Fibroblast of upper back skin (primary cell): ENCODE results near the gene PTPN20.

Source experiments
- DNase-seq: peaks from one replicate; pipeline ENCODE4 v3.0.0-alpha.2; 2013

Gene PTPN20

DNA sequence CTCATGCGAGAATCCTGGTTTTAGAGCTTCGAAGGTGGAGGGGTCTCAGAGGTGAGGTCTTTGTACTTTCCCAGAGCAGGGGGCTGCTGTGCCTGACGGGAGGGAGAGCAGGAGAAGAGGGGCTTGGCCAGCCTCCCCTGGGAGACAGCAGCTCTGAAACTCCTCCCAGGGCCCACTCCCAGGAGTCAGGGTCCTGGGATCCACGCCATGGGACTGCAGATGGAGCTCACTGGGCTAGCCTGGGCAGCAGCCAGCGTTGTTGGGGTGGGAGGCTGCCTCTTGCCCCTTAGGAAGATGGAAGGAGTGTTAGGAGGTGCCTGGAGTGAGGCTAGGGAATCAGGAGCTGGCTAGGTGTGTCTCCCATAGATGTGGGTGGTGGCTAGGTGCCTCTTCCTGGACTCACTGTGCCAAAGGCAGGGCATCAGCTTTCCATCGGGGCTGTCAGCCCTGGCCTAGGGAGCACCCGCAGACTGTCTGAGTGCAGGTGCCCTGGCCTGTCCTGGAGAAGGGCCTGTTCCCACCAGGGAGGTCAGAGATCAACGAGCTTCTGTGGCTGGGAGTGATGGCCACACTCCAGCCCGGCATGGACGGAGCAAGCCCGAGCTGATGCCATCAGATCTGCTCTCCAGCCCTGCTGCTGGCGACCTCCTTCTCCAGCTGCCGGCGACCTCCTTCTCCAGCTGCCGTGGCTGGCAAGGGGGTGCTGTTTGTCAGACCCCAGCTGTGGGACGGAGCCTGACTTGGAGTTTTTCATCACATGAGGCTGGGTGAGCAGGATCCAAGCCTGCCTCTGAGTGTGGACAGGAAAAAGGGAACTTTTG, 111.3 kb downstream of the PTPN20 start:
- DNase-seq, result no peak

DNA sequence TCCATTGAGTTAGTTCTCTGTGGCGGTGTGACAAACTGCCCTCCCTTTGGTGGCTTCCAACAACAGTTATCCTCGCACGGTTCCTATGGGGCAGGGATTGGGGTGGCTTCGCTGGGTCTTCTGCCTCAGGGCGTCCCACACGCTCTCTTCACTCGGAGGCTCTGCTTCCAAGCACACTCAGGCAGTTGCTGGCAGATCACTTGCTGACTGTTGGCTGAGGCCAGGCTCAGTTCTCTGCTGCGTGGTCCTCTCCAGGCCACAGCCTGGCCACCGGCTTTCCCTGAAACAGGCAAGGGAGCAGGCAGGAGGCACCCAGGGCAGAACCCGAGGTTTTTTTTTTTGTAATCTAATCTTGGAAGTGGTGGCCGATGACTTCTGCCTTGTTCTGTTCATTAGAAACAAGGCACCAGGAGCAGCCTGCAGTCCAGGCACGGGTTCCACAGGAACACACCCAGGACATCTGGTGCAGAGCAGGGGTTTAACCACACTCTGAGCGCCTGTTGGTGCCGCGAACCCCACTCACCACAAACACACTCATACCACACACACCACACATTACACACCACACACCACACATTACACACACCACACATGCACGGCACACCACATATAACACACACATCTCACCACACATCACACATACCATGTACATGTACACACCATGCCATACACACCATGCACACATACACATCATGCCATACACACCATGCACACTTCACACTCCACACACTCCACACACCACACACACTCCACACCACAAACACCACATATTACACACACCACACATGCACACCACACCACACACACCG, 112.2 kb downstream of the PTPN20 start:
- no peak for DNase-seq

DNA sequence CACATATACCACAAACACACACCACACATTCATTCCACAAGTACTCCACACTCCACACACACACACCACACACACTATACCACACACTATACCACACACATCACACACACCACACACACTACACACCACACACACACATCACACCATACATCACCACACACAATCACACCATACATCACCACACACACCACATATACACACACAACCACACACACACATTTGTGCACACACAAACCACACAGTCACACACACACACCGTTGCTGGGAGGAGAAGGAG, 112.8 kb downstream of the PTPN20 start:
- DNase-seq, result no peak

DNA sequence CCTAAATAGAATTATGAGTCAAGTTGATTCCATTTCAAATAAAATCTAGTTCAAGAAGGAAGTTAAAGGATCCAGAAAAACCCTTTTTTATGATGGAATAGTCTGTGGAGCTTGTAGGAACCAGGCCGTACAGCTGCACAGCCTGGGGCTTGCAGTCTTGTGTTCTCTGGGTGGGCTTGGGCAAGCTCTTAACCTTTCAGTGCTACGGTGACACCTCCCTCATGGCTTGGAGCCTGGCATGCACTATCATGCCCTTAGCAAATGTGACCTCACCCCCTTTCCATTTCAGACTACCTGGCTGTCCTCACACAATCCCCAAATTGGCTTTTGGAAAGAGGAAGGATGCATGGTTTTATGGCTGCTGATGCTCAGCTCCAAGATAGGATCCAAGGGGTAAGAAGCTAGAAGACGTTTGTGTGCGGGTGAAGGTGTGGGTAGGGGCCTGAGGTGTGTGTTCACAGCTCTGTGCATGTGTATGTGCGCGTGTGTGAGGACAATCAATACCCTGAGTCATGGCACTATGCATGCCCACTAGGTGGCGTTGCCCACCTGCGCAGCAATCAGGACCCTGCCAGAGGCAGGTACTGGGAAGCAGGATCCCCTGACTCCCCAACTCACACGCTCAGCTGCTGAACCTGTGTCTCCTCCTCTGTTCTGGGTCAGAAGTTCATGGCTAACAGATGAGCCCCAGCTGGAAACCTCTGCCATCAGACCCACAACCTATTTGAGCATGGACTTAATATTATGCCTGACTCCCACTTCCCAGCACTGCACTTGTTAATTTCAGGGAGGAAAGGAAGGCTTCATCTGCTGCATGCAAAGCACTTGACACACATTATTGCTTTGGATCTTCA, 113.4 kb downstream of the PTPN20 start:
- DNase-seq, result peak; percentile 27

DNA sequence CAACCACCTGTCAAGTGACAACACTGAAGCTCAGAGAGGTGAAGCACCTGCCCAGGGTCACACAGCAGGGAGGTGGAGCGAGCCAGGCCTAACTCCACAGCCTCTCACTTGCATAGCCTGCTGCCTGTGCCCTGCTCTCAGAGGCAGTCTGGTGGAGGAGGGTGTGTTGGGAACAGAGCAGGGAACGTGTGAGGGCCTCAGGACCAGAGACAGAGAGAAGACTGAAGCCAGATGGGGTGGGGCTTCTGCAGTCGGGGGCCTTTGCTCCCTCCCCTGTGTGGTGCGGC, 114.0 kb downstream of the PTPN20 start:
- DNase-seq, result no peak

DNA sequence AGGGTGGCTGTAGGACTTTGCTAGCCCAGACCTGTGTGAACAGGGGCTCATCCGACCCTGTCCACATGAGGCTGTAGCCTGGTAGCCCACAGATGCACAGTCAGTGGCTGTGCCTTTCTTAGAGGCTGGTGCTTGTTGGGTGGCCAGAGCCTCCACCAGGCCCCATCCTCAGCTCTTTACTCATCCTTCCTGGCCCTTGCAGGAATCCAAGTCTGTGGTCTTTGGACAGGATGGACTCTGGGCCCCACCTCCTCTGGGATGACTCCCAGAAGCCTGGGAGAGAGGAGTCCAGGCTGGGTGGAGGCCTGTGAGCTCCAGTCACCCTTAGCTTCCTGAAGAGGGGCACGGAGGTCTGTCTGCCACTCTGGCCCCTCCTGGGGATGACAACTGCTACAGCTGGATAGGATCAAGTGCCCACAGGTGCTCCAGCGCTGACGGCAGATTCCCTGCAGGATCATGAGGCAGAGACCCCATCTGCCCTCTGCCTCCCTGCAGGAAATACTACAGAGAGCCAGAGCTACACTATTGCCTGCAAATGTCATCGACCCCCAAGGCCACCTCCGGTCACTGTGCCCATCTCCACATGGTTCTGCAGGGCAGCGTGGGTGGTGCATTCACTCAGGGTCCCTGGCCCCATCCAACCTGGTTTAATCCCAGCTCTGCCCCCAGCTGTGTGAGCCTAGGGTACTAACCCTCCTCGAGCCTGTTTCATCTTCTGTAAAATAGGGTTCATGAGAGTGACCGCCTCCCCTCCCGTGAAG, 114.5 kb downstream of the PTPN20 start:
- DNase-seq, result peak; percentile 78

DNA sequence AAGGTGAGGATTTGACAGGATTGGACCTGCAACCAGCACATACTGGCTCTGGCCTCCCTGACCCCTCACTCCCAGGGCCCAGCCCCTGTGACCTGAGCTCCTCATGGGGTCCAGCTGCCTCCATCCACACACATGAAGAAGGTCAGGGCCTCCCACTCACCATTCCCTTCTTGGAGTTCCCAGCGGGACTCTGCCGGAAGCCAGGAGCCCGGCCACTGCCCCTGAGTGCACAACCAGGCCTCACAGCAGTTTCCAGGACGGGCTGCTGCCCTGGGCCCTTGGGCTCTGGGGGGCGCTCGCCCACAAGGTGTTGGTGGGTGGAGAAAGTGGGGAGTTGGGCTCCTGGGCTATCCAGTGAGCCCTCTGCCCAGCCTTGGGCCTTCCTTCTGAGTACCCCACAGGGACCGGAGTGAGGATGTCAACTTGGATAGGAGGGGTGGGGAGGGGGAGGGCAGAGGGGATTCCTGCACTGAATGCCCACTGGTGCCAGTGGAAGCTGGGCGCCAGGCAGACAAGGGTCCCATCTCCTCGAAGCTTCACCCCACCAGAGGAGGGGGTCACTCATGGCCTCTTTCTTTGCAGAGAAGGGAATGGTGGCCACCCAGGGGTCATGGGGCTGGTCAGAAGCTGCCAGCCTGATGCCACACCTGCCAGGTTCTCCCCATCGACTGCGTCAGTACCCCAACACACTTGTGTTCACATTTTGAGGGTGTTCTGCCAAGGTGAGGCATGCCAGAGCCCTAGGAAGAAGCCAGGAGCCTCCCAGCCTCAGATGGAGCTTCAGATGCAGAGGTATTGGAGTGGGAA, 115.3 kb downstream of the PTPN20 start:
- DNase-seq, result no peak

DNA sequence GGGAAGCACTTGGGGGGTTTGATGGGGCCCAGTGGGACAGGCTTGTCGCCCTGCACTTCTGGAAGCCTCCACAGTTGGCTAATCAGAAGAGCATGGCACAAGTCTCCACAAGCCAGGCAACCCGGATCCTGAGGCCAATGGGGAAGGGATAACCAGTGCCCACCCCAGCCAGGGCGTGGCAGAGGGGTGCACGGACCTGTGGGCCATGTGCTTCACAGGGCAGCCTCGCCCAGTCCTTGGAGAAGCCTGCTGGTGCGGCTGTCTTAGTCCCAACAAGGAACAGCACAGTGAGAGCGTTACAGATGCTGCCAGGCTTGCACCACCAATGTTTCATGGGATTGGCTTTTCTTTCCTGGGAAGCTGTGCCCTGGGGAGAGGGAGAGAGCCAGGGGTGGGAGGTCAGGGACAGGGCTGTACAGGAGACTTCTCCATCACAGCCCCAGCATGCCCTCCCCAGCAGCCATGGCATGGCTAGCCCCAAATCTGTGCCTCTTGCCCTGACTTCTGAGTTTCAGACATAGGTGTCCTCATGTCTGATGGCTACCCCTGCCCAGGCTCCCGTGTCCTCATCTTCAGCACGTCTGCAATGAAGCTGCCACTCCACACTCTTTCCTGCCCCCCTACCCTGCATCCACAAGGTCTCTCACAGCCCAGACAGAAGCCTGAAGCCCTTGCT, 116.0 kb downstream of the PTPN20 start:
- DNase-seq, result no peak

DNA sequence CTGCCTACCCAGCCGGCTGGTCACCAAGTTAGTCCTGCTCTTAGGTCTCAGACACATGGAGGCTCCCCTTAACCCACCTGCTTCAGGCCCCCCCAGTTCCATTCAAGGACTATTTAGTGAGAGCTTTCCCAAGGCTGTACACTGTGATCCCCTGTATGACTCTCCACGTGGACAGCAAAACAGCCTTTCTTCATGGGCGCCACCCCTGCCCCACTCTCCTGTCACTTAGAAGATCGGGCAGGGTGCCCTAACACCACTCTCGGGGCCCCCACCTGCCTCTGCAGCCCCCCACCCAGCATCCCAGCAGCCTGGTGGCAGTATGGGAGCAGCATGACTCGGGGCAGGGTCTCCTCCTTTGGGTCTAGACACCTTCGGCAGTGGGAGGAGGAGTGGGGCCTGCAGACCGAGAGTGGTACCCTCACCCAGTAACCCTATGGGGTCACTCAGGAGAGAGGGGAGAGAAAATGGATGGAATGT, 116.6 kb downstream of the PTPN20 start:
- no peak for DNase-seq

DNA sequence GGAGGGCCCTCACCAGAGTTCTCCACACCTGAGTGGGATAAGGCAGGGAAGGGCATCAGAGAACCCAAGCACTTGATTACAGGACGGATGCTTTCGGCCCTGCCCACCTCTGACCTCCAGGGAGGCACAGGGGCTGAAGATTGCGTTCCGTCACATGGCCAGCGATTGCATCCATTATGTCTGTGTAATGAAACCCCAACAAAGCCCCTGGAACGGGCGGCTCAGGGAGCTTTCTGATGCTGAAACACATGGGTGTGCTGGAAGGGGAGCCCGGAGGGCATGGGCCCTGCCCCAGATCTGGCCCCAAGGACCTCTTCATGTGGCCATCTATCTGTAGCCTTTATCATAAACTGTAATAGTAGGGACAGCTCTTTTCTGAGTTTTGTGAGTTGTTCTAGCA, 117.2 kb downstream of the PTPN20 start:
- DNase-seq, result no peak

DNA sequence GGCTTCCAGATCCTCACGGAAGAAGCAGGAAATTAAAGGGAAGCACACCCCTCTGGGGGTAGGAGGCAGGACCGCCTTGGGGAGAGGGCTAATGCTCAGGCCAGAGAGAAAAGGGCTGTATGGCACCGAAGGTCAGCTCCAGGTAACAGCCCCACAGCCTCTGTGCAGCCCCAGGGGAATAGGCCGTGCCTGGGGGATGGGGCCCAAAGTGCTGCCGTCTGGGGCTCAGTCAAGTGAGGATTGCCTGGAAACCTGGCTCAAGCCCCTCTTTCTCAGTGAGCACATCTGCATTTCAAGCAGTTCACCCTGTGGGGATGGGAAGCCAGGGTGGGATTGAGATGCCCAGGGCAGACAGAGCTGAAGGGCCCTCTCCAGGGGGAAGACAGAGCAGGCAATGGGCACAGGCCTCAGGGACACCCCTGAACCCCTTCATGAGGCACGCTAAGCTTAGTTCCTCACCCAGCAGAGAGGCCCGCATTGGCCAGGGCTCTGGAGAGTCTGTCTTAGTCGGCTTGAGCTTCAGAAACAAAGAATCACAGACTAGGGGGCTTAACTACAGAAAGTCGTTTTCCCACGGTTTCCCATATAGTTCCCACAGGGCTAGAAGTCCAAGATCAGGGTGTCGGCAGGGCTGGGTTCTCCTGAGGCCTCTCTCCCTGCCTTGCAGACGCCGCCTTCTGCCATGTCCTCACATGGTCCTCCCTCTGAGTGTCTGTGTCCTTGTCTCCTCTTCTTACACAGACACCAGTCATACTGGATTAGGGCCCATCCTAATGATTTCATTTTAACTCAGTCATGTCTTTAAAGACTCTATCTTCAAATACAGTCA, 118.2 kb downstream of the PTPN20 start:
- DNase-seq, result no peak

DNA sequence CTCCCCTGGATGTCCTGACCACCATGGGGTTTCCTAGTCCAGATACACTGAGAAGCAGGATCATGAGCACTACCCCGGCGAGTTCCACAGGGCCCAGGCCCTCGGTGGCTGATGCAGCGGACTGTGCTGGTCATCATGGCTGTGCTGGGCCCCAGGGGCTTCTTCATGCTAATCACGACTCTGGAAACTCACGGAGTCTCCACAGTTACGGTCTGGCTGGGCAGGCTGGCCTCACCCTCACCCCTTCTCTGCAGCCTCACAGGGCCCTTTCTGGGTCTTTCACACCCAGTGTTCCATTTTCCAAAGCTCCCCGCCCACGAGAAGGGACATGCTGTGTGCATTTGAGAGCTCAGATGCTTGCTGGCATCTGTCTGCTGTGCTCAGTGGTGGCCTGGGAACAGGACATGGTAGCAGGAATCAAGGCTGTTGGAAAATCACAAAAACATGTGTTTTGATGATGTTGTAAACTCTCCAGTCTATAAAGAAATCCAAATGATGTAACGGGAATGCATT, 119.0 kb downstream of the PTPN20 start:
- no peak for DNase-seq

DNA sequence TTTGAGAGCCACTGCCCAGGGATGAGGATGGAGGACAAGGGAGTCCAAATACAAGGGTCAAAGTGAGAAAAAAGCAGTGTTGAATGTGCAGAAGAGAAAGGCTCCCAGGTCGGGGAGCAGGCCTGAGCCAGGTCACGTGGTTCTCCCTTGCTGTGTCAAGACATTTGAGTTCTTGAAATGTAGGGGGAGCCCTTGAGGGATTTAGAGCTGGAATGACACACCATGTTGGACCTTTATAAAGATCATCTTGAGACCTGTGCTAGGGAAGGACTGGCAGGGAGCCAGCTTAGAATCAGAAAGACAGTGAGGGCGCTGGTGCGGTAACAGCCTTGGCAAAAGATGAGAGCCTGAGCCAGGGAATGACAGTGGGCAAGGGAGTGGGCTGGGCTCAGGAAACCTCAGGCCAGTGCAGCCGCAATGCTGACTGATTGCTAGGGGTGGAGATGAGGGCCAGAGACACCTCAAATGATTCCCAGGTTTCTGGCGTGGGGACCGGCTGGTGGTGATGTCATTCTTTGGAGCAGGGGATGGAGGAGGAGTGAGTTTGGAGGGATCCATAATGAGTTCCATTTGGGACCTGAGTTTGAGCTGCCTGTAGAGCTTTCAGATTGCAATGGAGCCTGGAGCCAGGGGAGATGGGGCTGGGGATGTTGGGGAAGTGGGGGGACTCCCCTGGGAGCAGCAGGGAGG, 120.1 kb downstream of the PTPN20 start:
- DNase-seq, result peak; percentile 60

DNA sequence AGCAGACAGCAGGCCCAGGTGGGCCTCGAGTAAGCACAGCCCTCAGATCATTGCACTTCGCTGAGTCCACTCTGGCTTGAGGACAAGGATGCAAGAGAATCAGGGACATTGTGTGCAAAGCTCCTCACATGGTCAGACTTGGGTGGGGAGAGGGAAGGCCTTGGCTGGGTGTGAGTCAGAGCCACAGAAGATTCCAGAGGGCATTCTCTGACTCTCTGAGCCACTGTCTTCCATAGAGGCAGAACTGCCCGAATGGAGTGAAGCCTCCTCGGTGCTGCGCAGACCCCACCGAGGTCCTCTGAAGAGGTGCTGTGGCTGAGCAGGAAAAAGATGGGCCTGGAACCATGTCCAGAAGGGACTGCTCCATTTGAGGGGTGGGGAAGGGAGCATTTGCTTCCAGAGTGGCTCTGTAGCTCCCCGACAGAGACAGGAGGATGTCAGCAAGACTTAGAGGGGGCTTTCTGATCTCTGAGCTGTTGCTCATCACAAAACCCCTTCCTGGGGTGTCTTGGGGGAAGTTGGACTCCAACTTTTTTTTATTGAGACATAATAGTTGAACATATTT, 120.8 kb downstream of the PTPN20 start:
- DNase-seq, result peak; percentile 39

DNA sequence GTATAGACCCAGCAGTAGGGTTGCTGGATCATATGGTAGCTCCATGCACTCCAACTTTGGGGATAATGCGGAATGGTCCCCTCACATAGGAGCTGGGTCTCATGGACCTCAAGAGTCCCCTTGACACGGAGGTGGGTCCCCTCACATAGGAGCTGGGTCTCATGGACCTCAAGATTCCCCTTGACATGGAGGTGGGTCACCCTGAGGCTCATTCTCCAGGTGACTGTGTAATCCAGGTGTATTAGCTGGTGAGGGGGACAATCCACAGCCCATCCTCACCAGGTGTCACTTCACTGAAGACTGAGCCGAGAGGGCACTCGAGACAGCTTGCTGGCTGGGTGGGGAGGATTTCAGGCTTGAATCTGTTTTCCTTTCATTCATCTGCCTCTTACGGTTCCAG, 121.9 kb downstream of the PTPN20 start:
- no peak for DNase-seq

DNA sequence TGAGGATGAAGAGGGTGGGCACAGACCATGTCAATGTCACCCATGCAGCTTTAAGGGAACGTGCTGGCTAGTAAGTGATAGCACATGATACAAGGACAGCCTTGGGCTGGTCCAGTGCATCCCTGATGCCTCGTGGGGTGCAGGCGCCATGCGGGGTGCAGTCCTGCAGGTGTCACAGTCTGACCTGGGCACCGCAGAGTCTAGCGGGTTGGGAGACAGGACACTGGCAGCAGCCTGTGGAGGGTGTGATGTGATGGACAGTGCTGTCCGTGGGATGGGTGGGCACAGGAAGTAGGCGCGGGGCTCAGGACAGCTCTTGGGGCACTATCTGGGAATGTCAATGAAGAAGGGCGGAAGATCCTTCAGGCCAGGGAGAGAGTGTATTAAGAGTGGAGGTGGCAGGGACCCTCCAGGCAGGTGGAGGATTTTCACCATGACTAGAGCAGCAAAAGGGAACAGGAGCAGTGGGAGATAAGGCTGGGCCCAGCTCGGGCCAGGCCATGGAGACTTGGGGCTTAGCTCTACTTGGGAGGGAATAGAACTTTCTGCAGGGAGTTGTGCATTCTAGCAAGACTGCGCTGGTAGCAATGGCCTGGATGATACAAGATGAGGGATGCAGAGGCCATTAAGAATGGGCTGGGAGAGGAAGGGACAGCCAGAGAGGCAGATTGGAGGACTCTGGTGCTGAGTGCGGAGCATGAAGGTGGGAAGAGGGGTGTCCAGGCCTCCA, 122.5 kb downstream of the PTPN20 start:
- no peak for DNase-seq

DNA sequence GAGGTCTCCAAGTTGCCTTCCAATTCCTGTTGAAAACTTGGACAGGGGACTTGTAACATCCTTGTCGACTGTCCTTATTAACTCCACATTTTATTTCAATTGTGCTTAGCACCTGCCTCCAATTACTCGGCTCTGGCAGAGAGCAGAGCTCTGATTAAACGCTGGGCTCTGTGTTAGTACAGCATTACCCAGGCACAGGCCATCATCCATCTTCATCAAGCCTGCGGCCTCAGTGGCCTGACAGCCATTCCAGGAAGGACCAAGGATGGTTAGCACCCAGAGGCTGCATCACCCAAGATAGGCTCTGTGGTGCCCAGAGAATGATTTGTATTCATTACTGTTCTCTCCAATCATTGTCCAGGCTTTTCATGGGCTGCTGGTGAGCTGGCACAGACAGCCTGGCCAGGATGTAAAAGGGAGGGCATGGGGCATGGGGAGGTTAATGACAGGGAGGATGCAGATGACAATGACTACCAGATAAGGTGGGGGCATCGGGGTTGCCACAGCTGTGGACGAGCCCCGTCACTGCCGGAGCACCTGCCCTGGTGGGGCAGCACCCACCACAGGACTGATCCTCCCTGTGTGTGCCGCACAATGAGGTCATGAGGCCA, 123.3 kb downstream of the PTPN20 start:
- no peak for DNase-seq

DNA sequence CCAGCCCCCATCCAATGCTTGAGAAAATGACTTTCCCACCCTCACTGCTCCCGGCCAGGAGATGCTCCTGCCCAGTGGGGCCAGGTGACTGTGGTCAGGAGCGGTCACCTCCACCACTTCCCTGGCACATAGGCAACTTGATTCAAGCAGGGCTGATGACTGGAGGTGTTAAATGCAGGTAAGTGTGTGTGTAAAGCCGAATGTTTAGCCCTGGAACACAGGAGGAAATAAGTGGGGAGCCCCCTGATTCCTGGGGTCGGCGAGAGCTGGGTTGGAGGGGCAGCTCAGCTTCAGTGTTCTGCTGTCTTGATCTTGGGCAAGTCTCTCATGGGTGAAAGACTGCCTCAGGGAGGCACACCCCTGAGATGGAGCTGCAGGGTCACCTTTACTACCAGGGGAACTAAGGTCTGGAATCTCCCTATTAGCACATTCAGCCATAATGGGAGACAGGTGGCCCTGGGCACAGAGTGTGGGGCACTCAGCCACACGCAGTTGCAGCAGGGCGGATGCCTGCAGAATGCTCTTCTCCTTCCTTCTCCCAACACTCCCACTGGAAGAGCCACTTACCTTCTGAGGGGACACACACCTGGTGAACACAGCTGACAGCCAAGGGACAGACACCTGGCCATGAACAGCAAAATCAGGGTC, 124.1 kb downstream of the PTPN20 start:
- no peak for DNase-seq
